Endodermal cell (in vitro differentiated cells): ENCODE measurements around the gene SDF2L1. TPM values are rescaled to one million over a fixed set of nuclear protein-coding genes. Genes with fewer than 3 reads are reported as not detected.

Source experiments
- DNase-seq: peaks from one replicate; pipeline ENCODE4 v3.0.0-alpha.2; 2017
- H3K27ac ChIP-seq: 2 replicates; pipeline ENCODE4 v1.5.1; 2013; ENCODE audit warnings: mild to moderate bottlenecking, low read depth, low read length, moderate library complexity
- H3K27me3 ChIP-seq: 2 replicates; pipeline ENCODE4 v1.6.1; 2013; ENCODE audit warnings: mild to moderate bottlenecking, low read length, moderate library complexity; ENCODE audit not compliant: insufficient read depth, control insufficient read depth, poor library complexity, severe bottlenecking
- H3K36me3 ChIP-seq: 2 replicates; pipeline ENCODE4 v1.7.0; 2013; ENCODE audit warnings: mild to moderate bottlenecking, low read length, moderate library complexity; ENCODE audit not compliant: control insufficient read depth, insufficient read depth
- H3K4me1 ChIP-seq: one replicate; pipeline ENCODE4 v1.7.0; 2013; ENCODE audit warnings: low read length; ENCODE audit not compliant: control insufficient read depth, insufficient read depth
- H3K4me3 ChIP-seq: 2 replicates; pipeline ENCODE4 v1.5.1; 2013; ENCODE audit warnings: mild to moderate bottlenecking, low read length, moderate library complexity
- H3K9ac ChIP-seq: 2 replicates; pipeline ENCODE4 v1.6.1; 2013; ENCODE audit warnings: mild to moderate bottlenecking, low read length, moderate library complexity; ENCODE audit not compliant: poor library complexity, severe bottlenecking; ENCODE audit errors: extremely low read depth
- H3K9me3 ChIP-seq: 2 replicates; pipeline ENCODE4 v1.6.1; 2013; ENCODE audit warnings: mild to moderate bottlenecking, low read length, moderate library complexity; ENCODE audit not compliant: control insufficient read depth
- H3K27ac Mint-ChIP-seq: 2 replicates; pipeline ENCODE4 v1.8.0; 2020; ENCODE audit warnings: mixed read lengths
- H3K27me3 Mint-ChIP-seq: 2 replicates; pipeline ENCODE4 v1.8.0; 2021; ENCODE audit warnings: mild to moderate bottlenecking, mixed read lengths; ENCODE audit not compliant: insufficient read depth
- H3K36me3 Mint-ChIP-seq: 2 replicates; pipeline ENCODE4 v1.8.0; 2020; ENCODE audit warnings: low read depth, mixed read lengths
- H3K4me1 Mint-ChIP-seq: 2 replicates; pipeline ENCODE4 v1.8.0; 2020; ENCODE audit warnings: mixed read lengths
- H3K4me3 Mint-ChIP-seq: 2 replicates; pipeline ENCODE4 v1.8.0; 2020; ENCODE audit warnings: mild to moderate bottlenecking, moderate library complexity, mixed read lengths
- H3K9me3 Mint-ChIP-seq: 2 replicates; pipeline ENCODE4 v1.8.0; 2020; ENCODE audit warnings: mild to moderate bottlenecking, mixed read lengths
- WGBS, 2 experiments: methylation state at CpG; one replicate each; pipeline versions ENCODE4 v1.1.5 to v1.1.7; 2013; ENCODE audit warnings: missing lambda C conversion rate in 2 of 2, mixed read lengths in 1 of 2; ENCODE audit not compliant: insufficient coverage in 1 of 2, insufficient read length in 1 of 2; 5-methylcytosine and 5-hydroxymethylcytosine counted together
- total RNA-seq, 2 donors: library from RNA; stranded (reverse); fragmentation: NEBNext Ultra II Directional in 1 of 2; extraction: Animal tissue kit (Norgen Biotek cat#: 25700) in 1 of 2; gene quantifications; 2 replicates in 1 of 2; 3 replicates in 1 of 2; pipeline ENCODE4 v1.2.1, GENCODE V29; 2021
- TF ChIP-seq, protein P1 (sequence below): fragments of 200-600 bp; sonication (generic); conservative IDR thresholded peaks from 2 replicates; pipeline ENCODE4 v1.5.0; 2021; ENCODE audit warnings: antibody characterized with exemption, mild to moderate bottlenecking

The SDF2L1 gene
- total RNA-seq, 2 donors from 2014 or later = 30.3 to 61.4 TPM

DNA sequence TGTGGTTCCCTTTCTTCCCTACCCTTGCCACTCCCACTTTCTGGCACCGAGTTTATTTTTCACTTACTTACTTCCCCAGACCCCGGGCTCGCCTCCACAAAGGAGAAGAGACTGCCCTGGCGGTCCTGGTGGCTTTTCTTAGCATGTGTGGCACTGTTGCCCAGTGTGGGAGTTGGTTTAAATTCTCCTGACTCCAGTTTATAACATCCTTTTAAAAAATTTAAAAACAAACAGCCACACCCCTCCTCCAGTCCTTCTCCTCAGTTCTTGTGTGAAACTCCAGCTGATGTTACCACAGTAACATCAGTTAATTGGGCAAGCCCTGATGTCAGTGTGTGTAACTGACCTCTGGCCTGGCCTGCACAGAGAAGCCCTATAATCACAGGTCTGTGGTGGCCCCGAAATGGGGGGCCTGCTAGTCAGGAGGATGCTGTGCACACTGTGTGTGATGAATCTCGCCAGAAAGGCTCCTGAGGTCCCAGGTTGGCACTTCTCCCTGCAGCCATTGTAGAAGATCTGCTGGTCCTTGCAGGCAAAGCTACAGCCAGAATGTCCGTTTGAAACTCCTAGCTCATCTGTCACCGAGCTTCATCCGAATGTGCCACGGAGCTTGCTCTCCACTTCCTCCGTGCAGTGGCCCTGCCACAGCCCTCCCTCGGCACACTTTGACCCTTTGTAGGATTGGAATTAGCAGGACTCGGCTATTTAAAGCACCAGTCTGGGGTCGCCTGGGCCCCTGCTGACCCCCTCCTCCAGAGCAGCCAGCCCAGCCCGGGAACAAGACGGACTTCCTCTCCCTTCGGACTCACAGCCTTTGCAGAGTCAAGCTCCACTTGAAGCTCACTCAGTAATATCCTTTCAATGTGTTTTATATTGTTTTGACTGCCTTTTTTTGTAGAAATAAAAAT is 19.8 kb upstream of the SDF2L1 start:
- WGBS, 2 experiments = 93 to 94% methylated on average over 8 to 16 of the region's 17 CpGs
- DNase-seq = peak; percentile 40
- Histone ChIP-seq H3K27me3 (no peaks in the 10 kb centered on the region), H3K4me1 (no peaks in the 10 kb centered on the region), H3K9ac (no peak overlapping the region), H3K27ac (peak overlapping the region; percentile 11), H3K9me3 (no peaks in the 10 kb centered on the region), H3K4me3 (no peak overlapping the region), H3K36me3 (peaks cover 51% of the 10 kb centered on the region)
- H3K27me3 Mint-ChIP-seq = no peaks in the 10 kb centered on the region
- H3K36me3 Mint-ChIP-seq = peaks cover 32% of the 10 kb centered on the region
- no peak overlapping the region for H3K27ac Mint-ChIP-seq
- H3K9me3 Mint-ChIP-seq = no peaks in the 10 kb centered on the region
- TF ChIP-seq, protein P1, sequence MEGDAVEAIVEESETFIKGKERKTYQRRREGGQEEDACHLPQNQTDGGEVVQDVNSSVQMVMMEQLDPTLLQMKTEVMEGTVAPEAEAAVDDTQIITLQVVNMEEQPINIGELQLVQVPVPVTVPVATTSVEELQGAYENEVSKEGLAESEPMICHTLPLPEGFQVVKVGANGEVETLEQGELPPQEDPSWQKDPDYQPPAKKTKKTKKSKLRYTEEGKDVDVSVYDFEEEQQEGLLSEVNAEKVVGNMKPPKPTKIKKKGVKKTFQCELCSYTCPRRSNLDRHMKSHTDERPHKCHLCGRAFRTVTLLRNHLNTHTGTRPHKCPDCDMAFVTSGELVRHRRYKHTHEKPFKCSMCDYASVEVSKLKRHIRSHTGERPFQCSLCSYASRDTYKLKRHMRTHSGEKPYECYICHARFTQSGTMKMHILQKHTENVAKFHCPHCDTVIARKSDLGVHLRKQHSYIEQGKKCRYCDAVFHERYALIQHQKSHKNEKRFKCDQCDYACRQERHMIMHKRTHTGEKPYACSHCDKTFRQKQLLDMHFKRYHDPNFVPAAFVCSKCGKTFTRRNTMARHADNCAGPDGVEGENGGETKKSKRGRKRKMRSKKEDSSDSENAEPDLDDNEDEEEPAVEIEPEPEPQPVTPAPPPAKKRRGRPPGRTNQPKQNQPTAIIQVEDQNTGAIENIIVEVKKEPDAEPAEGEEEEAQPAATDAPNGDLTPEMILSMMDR = no peak
- no peaks in the 10 kb centered on the region for H3K4me1 Mint-ChIP-seq
- H3K4me3 Mint-ChIP-seq = no peak overlapping the region

DNA sequence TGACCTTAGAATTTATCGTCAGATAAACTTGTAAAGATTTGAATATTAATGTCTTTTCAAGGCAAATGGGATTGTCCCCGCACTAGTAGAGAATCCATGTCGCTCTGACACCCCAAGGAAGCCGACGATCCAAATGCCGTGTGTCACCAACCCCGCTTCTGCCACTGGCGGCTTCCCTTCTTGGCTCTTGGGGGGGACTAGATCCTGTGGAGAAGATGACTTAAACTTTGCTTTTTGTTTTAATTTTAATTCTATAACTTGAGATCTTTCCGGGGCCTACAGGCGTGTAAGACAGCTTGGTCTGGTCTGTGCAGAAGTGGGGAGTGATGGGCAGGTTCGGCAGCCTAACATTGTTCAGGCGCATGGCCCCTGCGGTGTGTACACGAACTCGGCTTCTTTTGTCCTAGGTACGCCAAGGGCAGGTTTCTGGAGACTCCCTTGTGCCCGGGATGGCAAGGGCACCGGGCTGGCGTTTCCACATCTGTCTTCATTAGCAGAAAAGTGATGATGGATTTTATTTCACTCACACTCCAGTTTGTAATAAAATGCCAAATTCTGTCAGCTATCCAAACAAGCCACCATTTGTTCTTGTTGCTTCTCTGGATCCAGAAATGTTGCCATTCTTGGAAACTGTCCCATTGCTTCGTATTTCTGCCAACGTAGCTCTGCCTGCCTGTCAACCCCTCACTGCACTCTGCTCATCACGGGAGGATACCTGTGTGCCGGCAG is 19.0 kb upstream of the SDF2L1 start:
- no peaks in the 10 kb centered on the region for H3K9me3 Mint-ChIP-seq
- Histone ChIP-seq H3K27ac (no peak overlapping the region), H3K9ac (no peak overlapping the region), H3K4me3 (no peak overlapping the region), H3K36me3 (peaks cover 55% of the 10 kb centered on the region), H3K4me1 (no peaks in the 10 kb centered on the region), H3K9me3 (no peaks in the 10 kb centered on the region), H3K27me3 (no peaks in the 10 kb centered on the region)
- H3K36me3 Mint-ChIP-seq = peaks cover 36% of the 10 kb centered on the region
- H3K4me3 Mint-ChIP-seq = no peak overlapping the region
- H3K4me1 Mint-ChIP-seq = peaks cover 1% of the 10 kb centered on the region
- no peak overlapping the region for H3K27ac Mint-ChIP-seq
- DNase-seq = no peak
- TF ChIP-seq, protein P1 = no peak
- no peaks in the 10 kb centered on the region for H3K27me3 Mint-ChIP-seq
- 94 to 99% methylated on average over 14 to 23 of the region's 23 CpGs for WGBS, 2 experiments

- Histone ChIP-seq H3K27ac (no peak overlapping the region), H3K4me3 (no peak overlapping the region)
- WGBS, 2 experiments = 91 to 96% methylated on average over 4 to 7 of the region's 7 CpGs
Measured at GRCh38 chr22:21623648-21623970, 18.5 kb upstream of the SDF2L1 start.

More at GRCh38 chr22:21623648-21623970, 18.5 kb upstream of the SDF2L1 start:
- H3K4me1 ChIP-seq = no peaks in the 10 kb centered on the region
- H3K9ac ChIP-seq = no peak overlapping the region
- TF ChIP-seq, protein P1 = no peak
- Mint-ChIP-seq H3K4me1 (peaks cover 5% of the 10 kb centered on the region), H3K9me3 (peaks cover 2% of the 10 kb centered on the region), H3K27me3 (no peaks in the 10 kb centered on the region), H3K4me3 (no peak overlapping the region), H3K36me3 (peaks cover 39% of the 10 kb centered on the region), H3K27ac (no peak overlapping the region)
- no peaks in the 10 kb centered on the region for H3K9me3 ChIP-seq
- no peak for DNase-seq
- peaks cover 57% of the 10 kb centered on the region for H3K36me3 ChIP-seq
- no peaks in the 10 kb centered on the region for H3K27me3 ChIP-seq
